ENCODE results near the gene POLG2. TPM values are rescaled to one million over a fixed set of nuclear protein-coding genes. Genes with fewer than 3 reads are reported as not detected.

Gene POLG2
- total RNA-seq, 4 donors from 2014 or later: 3.2 to 5.0 (median 3.3) TPM

GRCh38 chr17:64537488-64537887 lies 40.6 kb upstream of the POLG2 start:
- Histone ChIP-seq H3K27ac (replicated peaks in 1 of 4) (no peak overlapping the region), H3K27me3 (no peaks in the 10 kb centered on the region), H3K9me3 (no peaks in the 10 kb centered on the region), H3K36me3 (peaks cover 35 to 93% (median 83%) of the 10 kb centered on the region in 4 donors), H3K4me1 (no peaks in the 10 kb centered on the region), H3K4me3 (no peak overlapping the region)
- no peak for DNase-seq (ENCODE audit: extremely low spot score)
- intact Hi-C loops (cut with DNase I): no loop called here
- WGBS: 75% methylated on average over 5 of the region's 5 CpGs
- TF ChIP-seq POLR2AphosphoS5 (IDR thresholded peaks at IDR 0.05) (no peak), CTCF (IDR thresholded peaks at IDR 0.05) (no peak), EP300 (IDR thresholded peaks at IDR 0.05) (no peak), POLR2A (IDR thresholded peaks at IDR 0.05; ENCODE audit: low read depth) (no peak)

GRCh38 chr17:64536913-64537312 lies 40.1 kb upstream of the POLG2 start:
- 81% methylated on average over 2 of the region's 2 CpGs for WGBS
- Histone ChIP-seq H3K36me3 (peaks cover 41 to 95% (median 85%) of the 10 kb centered on the region in 4 donors), H3K4me3 (no peak overlapping the region), H3K27me3 (no peaks in the 10 kb centered on the region), H3K4me1 (peaks cover 0 to 4% (median 2%) of the 10 kb centered on the region in 4 donors), H3K9me3 (no peaks in the 10 kb centered on the region), H3K27ac (replicated peaks in 1 of 4) (no peak overlapping the region)
- TF ChIP-seq POLR2A (IDR thresholded peaks at IDR 0.05; ENCODE audit: low read depth): no peak
- TF ChIP-seq CTCF (IDR thresholded peaks at IDR 0.05): no peak
- TF ChIP-seq POLR2AphosphoS5 (IDR thresholded peaks at IDR 0.05): no peak
- intact Hi-C loops (cut with DNase I): no loop called here
- DNase-seq (ENCODE audit: extremely low spot score): no peak

- H3K4me1 ChIP-seq: peaks cover 0 to 15% (median 4%) of the 10 kb centered on the region in 4 donors
- no peak for DNase-seq (ENCODE audit: extremely low spot score)
- WGBS: 74% methylated on average over 6 of the region's 6 CpGs
- no peaks in the 10 kb centered on the region for H3K27me3 ChIP-seq
- TF ChIP-seq POLR2A (IDR thresholded peaks at IDR 0.05; ENCODE audit: low read depth): no peak
- TF ChIP-seq EP300 (IDR thresholded peaks at IDR 0.05): no peak
- no peak for TF ChIP-seq POLR2AphosphoS5 (IDR thresholded peaks at IDR 0.05)
- TF ChIP-seq CTCF (IDR thresholded peaks at IDR 0.05): no peak
- H3K36me3 ChIP-seq: peaks cover 42 to 97% (median 90%) of the 10 kb centered on the region in 4 donors
- intact Hi-C loops (cut with DNase I): no loop called here
- no peaks in the 10 kb centered on the region for H3K9me3 ChIP-seq
- no peak overlapping the region for H3K27ac ChIP-seq (replicated peaks in 1 of 4)
- no peak overlapping the region for H3K4me3 ChIP-seq
Measured at GRCh38 chr17:64535357-64535756, 38.5 kb upstream of the POLG2 start.

- Histone ChIP-seq H3K36me3 (peaks cover 53 to 99% (median 94%) of the 10 kb centered on the region in 4 donors), H3K9me3 (no peaks in the 10 kb centered on the region), H3K4me1 (peaks cover 0 to 15% (median 4%) of the 10 kb centered on the region in 4 donors), H3K27ac (replicated peaks in 1 of 4) (no peak overlapping the region), H3K4me3 (no peak overlapping the region), H3K27me3 (no peaks in the 10 kb centered on the region)
- WGBS: 87% methylated on average over 3 of the region's 3 CpGs
- intact Hi-C loops (cut with DNase I): no loop called here
- TF ChIP-seq CTCF (IDR thresholded peaks at IDR 0.05) (peak in 1 of 3 experiments; percentile 7), EP300 (IDR thresholded peaks at IDR 0.05) (no peak)
- no peak for DNase-seq (ENCODE audit: extremely low spot score)
Measured at GRCh38 chr17:64534187-64534586, 37.3 kb upstream of the POLG2 start.

GRCh38 chr17:64533784-64534183 lies 36.9 kb upstream of the POLG2 start:
- 80% methylated on average over 2 of the region's 2 CpGs for WGBS
- Histone ChIP-seq H3K27ac (replicated peaks in 1 of 4) (no peak overlapping the region), H3K9me3 (no peaks in the 10 kb centered on the region), H3K27me3 (no peaks in the 10 kb centered on the region), H3K4me1 (peaks cover 0 to 15% (median 4%) of the 10 kb centered on the region in 4 donors), H3K36me3 (peaks cover 57 to 100% (median 96%) of the 10 kb centered on the region in 4 donors), H3K4me3 (no peak overlapping the region)
- intact Hi-C loops (cut with DNase I): no loop called here
- TF ChIP-seq EP300 (IDR thresholded peaks at IDR 0.05) (no peak), POLR2A (IDR thresholded peaks at IDR 0.05; ENCODE audit: low read depth) (no peak), CTCF (IDR thresholded peaks at IDR 0.05) (no peak), POLR2AphosphoS5 (IDR thresholded peaks at IDR 0.05) (no peak)
- DNase-seq (ENCODE audit: extremely low spot score): no peak
